ENCODE results near the gene DENND1A. TPM values are rescaled to one million over a fixed set of nuclear protein-coding genes. Genes with fewer than 3 reads are reported as not detected.

Gene DENND1A
- total RNA-seq, 1 experiment from 2014 or later: 23.5 TPM

DNA sequence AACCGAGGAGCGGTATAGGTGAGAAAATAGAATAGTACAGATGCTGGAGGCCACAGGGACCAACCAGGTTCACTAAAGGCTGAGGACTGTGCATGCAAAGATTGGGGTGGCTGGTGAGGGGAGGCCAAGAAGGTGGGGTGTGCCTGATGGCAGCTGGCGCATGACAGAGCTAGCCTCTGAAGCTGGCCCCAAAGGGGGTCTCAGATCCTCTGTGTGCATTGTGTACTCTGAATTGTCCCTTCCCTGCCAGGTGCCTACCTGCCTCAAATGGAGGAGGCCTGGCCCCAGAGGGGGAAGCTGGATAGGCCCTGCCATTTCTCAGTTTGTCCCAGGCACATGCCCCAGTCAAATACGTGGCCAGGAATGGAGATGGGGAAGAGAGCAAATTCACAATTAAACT is 510.8 kb downstream of the DENND1A start (continued):
- no peak for TF ChIP-seq HMGA2 (CRISPR knock-in tag; IDR thresholded peaks at IDR 0.05)

GRCh38 chr9:123418506-123418905 is 511.4 kb downstream of the DENND1A start:
- Mint-ChIP-seq H3K4me1 (peaks cover 50% of the 10 kb centered on the region), H3K36me3 (0 out of 2 replicates have a peak, but pooled peaks cover 2% of the 10 kb centered on the region)

DNA sequence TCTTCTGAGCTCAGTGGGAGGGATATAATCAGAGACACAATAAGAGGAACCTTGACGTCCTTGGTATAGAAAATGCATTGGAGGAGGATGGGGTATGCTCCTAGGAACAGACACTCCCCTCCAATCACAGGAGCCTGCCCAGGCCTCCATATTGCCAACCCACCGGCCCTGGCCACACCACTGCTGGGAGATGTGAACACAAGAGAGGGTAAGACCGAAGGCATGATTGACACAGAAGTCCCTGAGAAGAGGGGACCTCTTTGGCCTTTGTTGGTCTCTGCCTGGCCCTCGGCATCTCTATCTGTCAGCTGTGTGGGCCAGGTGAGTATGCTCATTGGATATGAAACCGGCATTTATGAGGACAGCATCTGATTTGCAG is 511.9 kb downstream of the DENND1A start:
- DNase-seq (ENCODE audit: low spot score) (no peak), ATAC-seq (no peak)
- Mint-ChIP-seq H3K27me3 (ENCODE audit: low read depth) (no peaks in the 10 kb centered on the region), H3K4me1 (peaks cover 45% of the 10 kb centered on the region), H3K9me3 (no peaks in the 10 kb centered on the region), H3K36me3 (0 out of 2 replicates have a peak, but pooled peaks cover 2% of the 10 kb centered on the region), H3K27ac (peak overlapping the region; percentile 57; the same call in 1 of the 2 replicates), H3K4me3 (no peak overlapping the region)
- TF ChIP-seq ETV6 (CRISPR knock-in tag; IDR thresholded peaks at IDR 0.05): no peak
- TF ChIP-seq, protein P1, sequence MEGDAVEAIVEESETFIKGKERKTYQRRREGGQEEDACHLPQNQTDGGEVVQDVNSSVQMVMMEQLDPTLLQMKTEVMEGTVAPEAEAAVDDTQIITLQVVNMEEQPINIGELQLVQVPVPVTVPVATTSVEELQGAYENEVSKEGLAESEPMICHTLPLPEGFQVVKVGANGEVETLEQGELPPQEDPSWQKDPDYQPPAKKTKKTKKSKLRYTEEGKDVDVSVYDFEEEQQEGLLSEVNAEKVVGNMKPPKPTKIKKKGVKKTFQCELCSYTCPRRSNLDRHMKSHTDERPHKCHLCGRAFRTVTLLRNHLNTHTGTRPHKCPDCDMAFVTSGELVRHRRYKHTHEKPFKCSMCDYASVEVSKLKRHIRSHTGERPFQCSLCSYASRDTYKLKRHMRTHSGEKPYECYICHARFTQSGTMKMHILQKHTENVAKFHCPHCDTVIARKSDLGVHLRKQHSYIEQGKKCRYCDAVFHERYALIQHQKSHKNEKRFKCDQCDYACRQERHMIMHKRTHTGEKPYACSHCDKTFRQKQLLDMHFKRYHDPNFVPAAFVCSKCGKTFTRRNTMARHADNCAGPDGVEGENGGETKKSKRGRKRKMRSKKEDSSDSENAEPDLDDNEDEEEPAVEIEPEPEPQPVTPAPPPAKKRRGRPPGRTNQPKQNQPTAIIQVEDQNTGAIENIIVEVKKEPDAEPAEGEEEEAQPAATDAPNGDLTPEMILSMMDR (IDR thresholded peaks at IDR 0.05): no peak
- TF ChIP-seq JUN (CRISPR knock-in tag; IDR thresholded peaks at IDR 0.05): no peak
- TF ChIP-seq, protein P2, sequence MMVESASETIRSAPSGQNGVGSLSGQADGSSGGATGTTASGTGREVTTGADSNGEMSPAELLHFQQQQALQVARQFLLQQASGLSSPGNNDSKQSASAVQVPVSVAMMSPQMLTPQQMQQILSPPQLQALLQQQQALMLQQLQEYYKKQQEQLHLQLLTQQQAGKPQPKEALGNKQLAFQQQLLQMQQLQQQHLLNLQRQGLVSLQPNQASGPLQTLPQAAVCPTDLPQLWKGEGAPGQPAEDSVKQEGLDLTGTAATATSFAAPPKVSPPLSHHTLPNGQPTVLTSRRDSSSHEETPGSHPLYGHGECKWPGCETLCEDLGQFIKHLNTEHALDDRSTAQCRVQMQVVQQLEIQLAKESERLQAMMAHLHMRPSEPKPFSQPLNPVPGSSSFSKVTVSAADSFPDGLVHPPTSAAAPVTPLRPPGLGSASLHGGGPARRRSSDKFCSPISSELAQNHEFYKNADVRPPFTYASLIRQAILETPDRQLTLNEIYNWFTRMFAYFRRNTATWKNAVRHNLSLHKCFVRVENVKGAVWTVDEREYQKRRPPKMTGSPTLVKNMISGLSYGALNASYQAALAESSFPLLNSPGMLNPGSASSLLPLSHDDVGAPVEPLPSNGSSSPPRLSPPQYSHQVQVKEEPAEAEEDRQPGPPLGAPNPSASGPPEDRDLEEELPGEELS (CRISPR knock-in tag; IDR thresholded peaks at IDR 0.05): no peak
- no peak for TF ChIP-seq MYBL2 (CRISPR knock-in tag; IDR thresholded peaks at IDR 0.05)
- TF ChIP-seq, protein P3, sequence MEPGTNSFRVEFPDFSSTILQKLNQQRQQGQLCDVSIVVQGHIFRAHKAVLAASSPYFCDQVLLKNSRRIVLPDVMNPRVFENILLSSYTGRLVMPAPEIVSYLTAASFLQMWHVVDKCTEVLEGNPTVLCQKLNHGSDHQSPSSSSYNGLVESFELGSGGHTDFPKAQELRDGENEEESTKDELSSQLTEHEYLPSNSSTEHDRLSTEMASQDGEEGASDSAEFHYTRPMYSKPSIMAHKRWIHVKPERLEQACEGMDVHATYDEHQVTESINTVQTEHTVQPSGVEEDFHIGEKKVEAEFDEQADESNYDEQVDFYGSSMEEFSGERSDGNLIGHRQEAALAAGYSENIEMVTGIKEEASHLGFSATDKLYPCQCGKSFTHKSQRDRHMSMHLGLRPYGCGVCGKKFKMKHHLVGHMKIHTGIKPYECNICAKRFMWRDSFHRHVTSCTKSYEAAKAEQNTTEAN (CRISPR knock-in tag; IDR thresholded peaks at IDR 0.05): no peak
- no peak for TF ChIP-seq FOXJ3 (CRISPR knock-in tag; IDR thresholded peaks at IDR 0.05; ENCODE audit: borderline replicate concordance)
- POLR2A ChIA-PET: interaction anchor here (1.0 kb wide), 1 partner anchor 122 kb away, joined by 3 read pairs; no protein-coding TSS in a partner anchor
- CTCF ChIA-PET: interaction anchor here (0.6 to 2.1 kb wide), 5 partner anchors 11 to 185 kb away, joined by 3 to 7 read pairs (median 3); no protein-coding TSS in a partner anchor

More at GRCh38 chr9:123418506-123418905, 511.4 kb downstream of the DENND1A start:
- ATAC-seq (no peak), DNase-seq (ENCODE audit: low spot score) (no peak)
- no peaks in the 10 kb centered on the region for H3K9me3 Mint-ChIP-seq
- no peaks in the 10 kb centered on the region for H3K27me3 Mint-ChIP-seq (ENCODE audit: low read depth)
- CTCF ChIA-PET: interaction anchor here (0.6 to 2.1 kb wide), 4 partner anchors 11 to 177 kb away, joined by 3 to 7 read pairs (median 4); no protein-coding TSS in a partner anchor
- POLR2A ChIA-PET: interaction anchor here (1.0 kb wide), 1 partner anchor 122 kb away, joined by 3 read pairs; no protein-coding TSS in a partner anchor
- TF ChIP-seq NR1H2 (CRISPR knock-in tag; IDR thresholded peaks at IDR 0.05) (no peak), TCF7 (CRISPR knock-in tag; IDR thresholded peaks at IDR 0.05; ENCODE audit: low read depth) (no peak), SMAD4 (CRISPR knock-in tag; IDR thresholded peaks at IDR 0.05) (no peak)
- peak overlapping the region; percentile 81 for H3K27ac Mint-ChIP-seq
- H3K4me3 Mint-ChIP-seq: no peak overlapping the region

DNA sequence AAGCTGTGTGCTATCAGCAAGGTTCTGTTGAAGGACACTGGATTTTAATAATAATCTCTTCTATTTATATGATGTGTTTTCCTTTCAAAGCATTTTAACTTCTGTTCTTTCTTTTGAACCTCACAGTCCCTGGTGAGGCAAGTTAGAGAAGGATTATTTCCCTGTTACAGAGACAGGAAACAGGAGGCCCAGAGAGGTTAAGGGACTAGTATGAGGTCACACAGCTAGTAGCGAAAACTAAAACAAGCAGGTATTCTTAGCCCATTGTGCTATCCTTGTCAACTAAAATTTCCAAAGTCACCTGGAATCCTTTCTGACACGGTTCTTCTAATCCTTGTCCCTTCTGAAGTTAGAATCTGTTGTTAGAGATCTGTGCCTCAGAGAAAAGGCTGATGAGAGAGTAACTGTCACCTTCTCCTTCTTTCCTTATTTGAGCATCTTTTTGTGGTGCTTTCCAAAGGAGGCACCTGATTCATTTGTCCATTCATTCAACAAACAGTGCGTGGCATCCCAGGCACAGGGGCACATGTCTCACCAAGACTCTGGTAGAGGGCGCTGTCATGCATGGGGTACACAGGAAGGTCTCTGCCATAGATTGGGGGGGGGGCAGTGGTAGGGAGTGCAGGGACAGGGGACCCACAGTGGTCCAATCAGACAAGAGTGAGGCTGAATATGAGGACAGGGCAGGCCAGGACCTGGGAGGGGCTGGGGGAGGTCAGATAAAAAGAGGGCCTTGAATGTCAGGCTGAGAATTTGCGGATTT is 512.5 kb downstream of the DENND1A start:
- ATAC-seq: 0 out of 2 replicates have a peak, but pooled peaks have one; percentile 16
- Mint-ChIP-seq H3K27me3 (ENCODE audit: low read depth) (no peaks in the 10 kb centered on the region), H3K4me1 (peaks cover 40% of the 10 kb centered on the region), H3K9me3 (no peaks in the 10 kb centered on the region), H3K27ac (no peak overlapping the region), H3K36me3 (0 out of 2 replicates have a peak, but pooled peaks cover 2% of the 10 kb centered on the region), H3K4me3 (no peak overlapping the region)
- ChIA-PET POLR2A (interaction anchor here (1.0 kb wide), 1 partner anchor 123 kb away, joined by 3 read pairs; no protein-coding TSS in a partner anchor), CTCF (interaction anchor here (0.6 to 2.1 kb wide), 5 partner anchors 10 to 184 kb away, joined by 3 to 7 read pairs (median 3); no protein-coding TSS in a partner anchor)
- TF ChIP-seq OVOL2 (CRISPR knock-in tag; IDR thresholded peaks at IDR 0.05; ENCODE audit: borderline replicate concordance) (no peak), CREB1 (CRISPR knock-in tag; IDR thresholded peaks at IDR 0.05) (no peak), NFATC4 (CRISPR knock-in tag; IDR thresholded peaks at IDR 0.05) (no peak), NR3C1 (CRISPR knock-in tag; conservative IDR thresholded peaks at IDR 0.05; ENCODE audit: low read depth) (no peak)
- TF ChIP-seq, protein P4, sequence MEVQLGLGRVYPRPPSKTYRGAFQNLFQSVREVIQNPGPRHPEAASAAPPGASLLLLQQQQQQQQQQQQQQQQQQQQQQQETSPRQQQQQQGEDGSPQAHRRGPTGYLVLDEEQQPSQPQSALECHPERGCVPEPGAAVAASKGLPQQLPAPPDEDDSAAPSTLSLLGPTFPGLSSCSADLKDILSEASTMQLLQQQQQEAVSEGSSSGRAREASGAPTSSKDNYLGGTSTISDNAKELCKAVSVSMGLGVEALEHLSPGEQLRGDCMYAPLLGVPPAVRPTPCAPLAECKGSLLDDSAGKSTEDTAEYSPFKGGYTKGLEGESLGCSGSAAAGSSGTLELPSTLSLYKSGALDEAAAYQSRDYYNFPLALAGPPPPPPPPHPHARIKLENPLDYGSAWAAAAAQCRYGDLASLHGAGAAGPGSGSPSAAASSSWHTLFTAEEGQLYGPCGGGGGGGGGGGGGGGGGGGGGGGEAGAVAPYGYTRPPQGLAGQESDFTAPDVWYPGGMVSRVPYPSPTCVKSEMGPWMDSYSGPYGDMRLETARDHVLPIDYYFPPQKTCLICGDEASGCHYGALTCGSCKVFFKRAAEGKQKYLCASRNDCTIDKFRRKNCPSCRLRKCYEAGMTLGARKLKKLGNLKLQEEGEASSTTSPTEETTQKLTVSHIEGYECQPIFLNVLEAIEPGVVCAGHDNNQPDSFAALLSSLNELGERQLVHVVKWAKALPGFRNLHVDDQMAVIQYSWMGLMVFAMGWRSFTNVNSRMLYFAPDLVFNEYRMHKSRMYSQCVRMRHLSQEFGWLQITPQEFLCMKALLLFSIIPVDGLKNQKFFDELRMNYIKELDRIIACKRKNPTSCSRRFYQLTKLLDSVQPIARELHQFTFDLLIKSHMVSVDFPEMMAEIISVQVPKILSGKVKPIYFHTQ (CRISPR knock-in tag; IDR thresholded peaks at IDR 0.05): no peak
- no peak for DNase-seq (ENCODE audit: low spot score)
